ENCODE results near the gene PIN1.
"Not testable (repeated sequence)": the region's sequence is repeated elsewhere in the genome, so short reads cannot be mapped to it uniquely, and the experiment has no call there.

The PIN1 gene

DNA sequence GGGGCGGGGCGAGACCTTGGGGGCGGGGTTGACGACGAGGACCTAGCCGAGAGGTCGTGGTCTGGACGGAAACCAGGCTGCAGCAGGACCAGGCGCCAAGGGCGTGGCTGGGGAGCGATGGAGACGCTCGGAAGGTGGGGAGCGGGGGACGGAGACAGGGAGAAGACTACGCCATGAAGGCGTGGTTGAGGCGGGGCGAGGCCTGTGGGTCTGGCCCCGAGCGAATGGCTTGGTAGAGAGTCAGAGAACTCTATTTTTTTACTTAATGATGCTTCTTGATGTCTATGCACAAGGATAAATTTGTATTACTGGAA, 15.6 kb upstream of the PIN1 start:
- in situ Hi-C loops (cut with MboI; ENCODE audit: low pct_unique_long_range_greater_than_20kb, low sequenced_read_pairs, unreplicated experiment), result no loop called here
- no peak for DNase-seq (ENCODE audit: low spot score)
- TF ChIP-seq, protein P1, sequence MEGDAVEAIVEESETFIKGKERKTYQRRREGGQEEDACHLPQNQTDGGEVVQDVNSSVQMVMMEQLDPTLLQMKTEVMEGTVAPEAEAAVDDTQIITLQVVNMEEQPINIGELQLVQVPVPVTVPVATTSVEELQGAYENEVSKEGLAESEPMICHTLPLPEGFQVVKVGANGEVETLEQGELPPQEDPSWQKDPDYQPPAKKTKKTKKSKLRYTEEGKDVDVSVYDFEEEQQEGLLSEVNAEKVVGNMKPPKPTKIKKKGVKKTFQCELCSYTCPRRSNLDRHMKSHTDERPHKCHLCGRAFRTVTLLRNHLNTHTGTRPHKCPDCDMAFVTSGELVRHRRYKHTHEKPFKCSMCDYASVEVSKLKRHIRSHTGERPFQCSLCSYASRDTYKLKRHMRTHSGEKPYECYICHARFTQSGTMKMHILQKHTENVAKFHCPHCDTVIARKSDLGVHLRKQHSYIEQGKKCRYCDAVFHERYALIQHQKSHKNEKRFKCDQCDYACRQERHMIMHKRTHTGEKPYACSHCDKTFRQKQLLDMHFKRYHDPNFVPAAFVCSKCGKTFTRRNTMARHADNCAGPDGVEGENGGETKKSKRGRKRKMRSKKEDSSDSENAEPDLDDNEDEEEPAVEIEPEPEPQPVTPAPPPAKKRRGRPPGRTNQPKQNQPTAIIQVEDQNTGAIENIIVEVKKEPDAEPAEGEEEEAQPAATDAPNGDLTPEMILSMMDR (IDR thresholded peaks at IDR 0.05; ENCODE audit: extremely low read depth, insufficient read depth, missing control alignments), result no peak

GRCh38 chr19:9820034-9820433, 15.1 kb upstream of the PIN1 start:
- in situ Hi-C loops (cut with MboI; ENCODE audit: low pct_unique_long_range_greater_than_20kb, low sequenced_read_pairs, unreplicated experiment); DNase-seq (ENCODE audit: low spot score): not testable (repeated sequence)

GRCh38 chr19:9823816-9824215, 11.3 kb upstream of the PIN1 start:
- TF ChIP-seq, protein P1 (IDR thresholded peaks at IDR 0.05; ENCODE audit: extremely low read depth, insufficient read depth, missing control alignments), result no peak

DNA sequence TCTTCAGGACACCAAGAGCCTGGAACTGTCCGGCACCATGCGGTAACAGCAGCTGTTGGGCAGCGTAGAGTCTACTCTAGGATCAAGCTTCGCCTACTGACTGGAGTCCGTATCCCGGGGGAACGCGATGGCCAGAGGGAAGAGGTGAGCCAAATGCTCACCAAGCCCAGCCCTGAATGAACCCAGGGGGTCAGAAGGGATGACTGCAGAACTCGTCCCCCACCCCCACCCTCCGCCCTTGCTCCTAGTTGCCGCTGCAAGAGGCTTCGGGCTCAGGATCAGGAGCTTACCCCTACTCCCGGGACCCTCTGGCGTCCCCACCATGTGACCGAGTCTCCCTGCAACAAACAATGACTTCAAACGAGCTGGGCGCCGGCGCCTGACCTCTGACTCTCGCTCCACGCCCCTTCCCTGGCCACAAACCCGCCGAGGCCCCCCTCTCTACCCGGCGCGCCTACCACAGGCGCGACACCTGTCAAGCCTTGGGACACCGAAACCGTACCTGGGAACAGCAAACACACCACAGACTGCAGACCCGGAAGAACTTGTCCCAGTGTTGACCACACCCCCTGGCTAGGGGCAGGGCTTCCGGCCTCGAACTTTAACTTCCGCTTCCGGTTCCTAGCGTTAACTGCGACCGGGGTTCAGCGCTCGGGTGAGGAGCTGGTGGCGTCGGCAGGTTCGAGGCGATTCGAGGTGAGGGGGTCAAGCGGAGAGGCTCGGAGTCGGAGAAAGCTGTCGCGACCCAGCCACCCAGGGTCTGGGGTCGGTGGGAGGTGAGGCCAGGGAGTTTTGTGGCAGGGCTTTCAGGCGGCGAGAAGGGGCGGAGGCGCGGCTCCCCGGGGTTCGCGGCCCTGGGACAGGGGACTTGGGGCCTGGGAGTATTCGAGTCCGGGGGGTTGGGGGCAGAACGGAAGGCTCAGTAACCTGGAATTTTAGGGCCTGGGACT, 7.6 kb upstream of the PIN1 start, which contains the start of gene UBL5:
UBL5 (plus strand) TSS at position 630 of the 950 bp plus-strand sequence. CDS start 420 bp downstream, outside the sequence.
- DNase-seq (ENCODE audit: low spot score), result peak; percentile 91
- TF ChIP-seq, protein P1 (IDR thresholded peaks at IDR 0.05; ENCODE audit: extremely low read depth, insufficient read depth, missing control alignments), result no peak
- in situ Hi-C loops (cut with MboI; ENCODE audit: low pct_unique_long_range_greater_than_20kb, low sequenced_read_pairs, unreplicated experiment), result no loop called here

More at GRCh38 chr19:9823816-9824215, 11.3 kb upstream of the PIN1 start:
- no peak for DNase-seq (ENCODE audit: low spot score)
- in situ Hi-C loops (cut with MboI; ENCODE audit: low pct_unique_long_range_greater_than_20kb, low sequenced_read_pairs, unreplicated experiment), result no loop called here

- TF ChIP-seq, protein P1 (IDR thresholded peaks at IDR 0.05; ENCODE audit: extremely low read depth, insufficient read depth, missing control alignments), result no peak
- in situ Hi-C loops (cut with MboI; ENCODE audit: low pct_unique_long_range_greater_than_20kb, low sequenced_read_pairs, unreplicated experiment), result no loop called here
- no peak for DNase-seq (ENCODE audit: low spot score)
These were observed 6.5 kb upstream of the PIN1 start for GRCh38 chr19:9828551-9829063.

DNA sequence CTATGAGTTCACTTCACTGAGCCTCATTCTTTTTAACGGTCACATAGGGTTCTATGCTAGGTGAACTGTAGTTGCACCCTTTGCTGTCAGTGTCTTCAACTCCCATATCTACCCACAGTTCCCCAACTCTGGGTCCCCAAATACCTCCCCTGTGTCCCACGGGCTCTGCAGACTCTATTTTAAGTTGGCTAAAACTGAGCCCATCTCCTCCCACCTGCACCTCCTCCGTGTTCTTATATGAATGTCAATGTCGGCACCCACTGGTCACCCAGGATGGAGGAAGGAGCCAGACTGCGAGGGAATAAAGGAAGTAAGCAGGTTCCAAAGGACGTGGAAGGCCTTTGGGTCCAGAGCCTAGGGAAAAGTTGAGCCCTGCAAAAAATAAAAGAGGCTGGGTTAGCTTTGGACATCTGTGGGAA, 802 bp upstream of the PIN1 start:
- in situ Hi-C loops (cut with MboI; ENCODE audit: low pct_unique_long_range_greater_than_20kb, low sequenced_read_pairs, unreplicated experiment), result no loop called here
- TF ChIP-seq, protein P1 (IDR thresholded peaks at IDR 0.05; ENCODE audit: extremely low read depth, insufficient read depth, missing control alignments), result no peak
- DNase-seq (ENCODE audit: low spot score), result no peak

- TF ChIP-seq, protein P1 (IDR thresholded peaks at IDR 0.05; ENCODE audit: extremely low read depth, insufficient read depth, missing control alignments), result no peak
- no peak for DNase-seq (ENCODE audit: low spot score)
- in situ Hi-C loops (cut with MboI; ENCODE audit: low pct_unique_long_range_greater_than_20kb, low sequenced_read_pairs, unreplicated experiment), result no loop called here
These were observed 410 bp downstream of the PIN1 start for GRCh38 chr19:9835507-9835949.
